ENCODE data around the gene NPS.

Gene NPS

DNA sequence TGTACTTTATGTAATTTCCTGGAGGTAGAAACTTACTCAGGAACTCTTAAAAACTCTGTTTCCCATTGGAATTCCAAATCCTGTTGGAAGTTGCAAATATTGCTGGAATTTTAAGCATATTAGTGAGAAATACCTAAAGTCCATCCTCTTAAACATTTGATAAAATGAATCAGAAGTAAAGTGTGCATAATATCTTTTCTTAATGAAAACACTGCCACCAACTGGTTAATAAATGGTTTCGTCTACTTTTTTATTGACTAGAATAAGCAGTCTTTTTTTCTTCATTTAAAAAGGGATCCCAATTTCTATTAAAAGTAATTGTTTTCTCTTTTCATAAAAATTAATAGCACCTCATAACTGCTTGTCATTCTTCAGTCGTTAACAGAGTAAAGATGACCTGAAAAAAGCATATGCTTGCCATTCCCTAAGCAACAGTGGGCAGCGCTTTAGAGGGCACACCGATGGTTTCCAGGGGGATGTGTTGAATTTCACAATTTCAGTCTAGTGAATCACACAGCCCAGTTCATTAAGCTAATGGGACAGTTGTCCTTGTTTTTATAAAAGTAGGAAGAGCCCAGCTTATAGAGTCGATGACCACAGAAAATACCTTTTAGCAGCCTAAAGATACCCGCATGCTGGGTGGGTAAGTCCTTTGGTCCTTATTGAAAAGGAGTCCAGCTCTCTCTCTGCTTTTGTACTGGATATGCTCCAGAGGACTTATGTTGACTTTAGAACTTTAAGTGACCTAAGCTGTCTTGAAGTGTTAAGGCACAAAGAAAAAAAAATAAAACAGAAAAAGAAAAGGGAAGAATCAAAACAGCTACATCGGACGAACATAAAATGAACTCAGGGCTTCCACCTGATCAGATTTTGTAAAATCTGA is 28.5 kb downstream of the NPS start:
- H3K27ac ChIP-seq (ENCODE audit: extremely low read depth, low read depth, low read length), result no peak overlapping the region
- H3K4me3 ChIP-seq (ENCODE audit: low read depth, low read length), result no peak overlapping the region
- no peaks in the 10 kb centered on the region for H3K9me3 ChIP-seq (ENCODE audit: control insufficient read depth, insufficient read depth, low read depth, low read length)
- POLR2A ChIA-PET, result no interaction called here
- H3K36me3 ChIP-seq (ENCODE audit: control insufficient read depth in 2 of 2, insufficient read depth in 1 of 2, low read length in 2 of 2), result no peaks in the 10 kb centered on the region
- no peak for TF ChIP-seq ZSCAN16 (tag by site-specific recombination; IDR thresholded peaks at IDR 0.05)
- peak; percentile 36 for TF ChIP-seq ZNF654 (tag by site-specific recombination; IDR thresholded peaks at IDR 0.05; ENCODE audit: low read depth)
- CTCF ChIA-PET, result interaction anchor here (0.6 to 2.2 kb wide), 5 partner anchors 9 to 1421 kb away, joined by 3 to 8 read pairs (median 3); no protein-coding TSS in a partner anchor
- H3K4me1 ChIP-seq (ENCODE audit: control insufficient read depth, insufficient read depth, low read length), result no peaks in the 10 kb centered on the region

DNA sequence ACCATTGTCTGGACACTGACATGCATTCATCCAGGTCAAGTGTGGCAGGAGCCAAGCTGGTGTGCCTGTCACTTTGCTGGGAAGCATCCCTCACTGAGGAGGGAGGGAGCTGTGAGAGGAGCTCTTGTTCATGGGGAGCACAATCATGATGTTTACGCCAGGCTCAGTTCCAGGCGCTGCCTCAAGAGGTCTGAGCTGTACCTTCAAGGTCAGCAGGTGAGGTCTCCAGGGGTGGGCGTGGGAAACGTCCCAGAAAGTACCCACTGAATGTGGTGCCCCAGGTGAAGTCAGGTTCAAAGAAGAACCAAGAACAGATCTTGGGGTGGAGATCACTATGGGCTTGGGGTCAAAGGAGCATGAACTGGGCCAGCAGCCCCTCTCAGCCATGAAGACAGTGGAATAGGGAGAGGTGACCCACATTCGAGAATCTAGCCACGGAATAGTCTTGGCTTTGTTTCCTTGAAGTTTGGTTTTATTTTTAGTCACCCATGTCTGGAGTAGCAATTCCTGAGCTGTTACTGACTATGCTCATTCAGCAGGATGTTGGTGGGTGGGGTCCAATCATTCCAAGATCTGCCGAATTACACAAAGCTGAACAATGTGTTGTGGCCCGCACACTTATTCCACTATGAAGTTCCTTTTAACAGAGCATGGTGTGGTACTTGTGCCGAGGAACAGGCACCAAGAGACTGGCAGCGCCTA is 29.3 kb downstream of the NPS start:
- H3K4me3 ChIP-seq (ENCODE audit: low read depth, low read length), result no peak overlapping the region
- CTCF ChIA-PET, result interaction anchor here (0.6 to 2.2 kb wide), 5 partner anchors 9 to 1422 kb away, joined by 3 to 8 read pairs (median 3); no protein-coding TSS in a partner anchor
- TF ChIP-seq ZNF335 (tag by site-specific recombination; conservative IDR thresholded peaks at IDR 0.05) (no peak), ZXDB (tag by site-specific recombination; IDR thresholded peaks at IDR 0.05) (no peak), ZNF549 (tag by site-specific recombination; IDR thresholded peaks at IDR 0.05) (no peak), ZNF707 (tag by site-specific recombination; IDR thresholded peaks at IDR 0.05) (no peak), ZNF555 (tag by site-specific recombination; conservative IDR thresholded peaks at IDR 0.05) (no peak), ZNF202 (tag by site-specific recombination; IDR thresholded peaks at IDR 0.05; ENCODE audit: borderline replicate concordance) (no peak), ZNF747 (tag by site-specific recombination; IDR thresholded peaks at IDR 0.05) (no peak), GFI1B (tag by site-specific recombination; IDR thresholded peaks at IDR 0.05) (no peak), ZNF76 (tag by site-specific recombination; IDR thresholded peaks at IDR 0.05; ENCODE audit: borderline replicate concordance, low read depth) (no peak), ZNF132 (tag by site-specific recombination; IDR thresholded peaks at IDR 0.05; ENCODE audit: borderline replicate concordance) (no peak), ZBTB21 (tag by site-specific recombination; IDR thresholded peaks at IDR 0.05) (no peak), BCL11A (tag by site-specific recombination; IDR thresholded peaks at IDR 0.05; ENCODE audit: low read depth) (no peak), ZNF433 (tag by site-specific recombination; IDR thresholded peaks at IDR 0.05; ENCODE audit: low read depth) (no peak), ZBTB17 (tag by site-specific recombination; IDR thresholded peaks at IDR 0.05) (no peak), ZNF610 (tag by site-specific recombination; IDR thresholded peaks at IDR 0.05; ENCODE audit: borderline replicate concordance) (no peak), ZNF514 (tag by site-specific recombination; IDR thresholded peaks at IDR 0.05) (no peak), ZNF776 (tag by site-specific recombination; IDR thresholded peaks at IDR 0.05; ENCODE audit: borderline replicate concordance) (no peak), ZBTB48 (tag by site-specific recombination; IDR thresholded peaks at IDR 0.05) (no peak)
- TF ChIP-seq, protein P1, sequence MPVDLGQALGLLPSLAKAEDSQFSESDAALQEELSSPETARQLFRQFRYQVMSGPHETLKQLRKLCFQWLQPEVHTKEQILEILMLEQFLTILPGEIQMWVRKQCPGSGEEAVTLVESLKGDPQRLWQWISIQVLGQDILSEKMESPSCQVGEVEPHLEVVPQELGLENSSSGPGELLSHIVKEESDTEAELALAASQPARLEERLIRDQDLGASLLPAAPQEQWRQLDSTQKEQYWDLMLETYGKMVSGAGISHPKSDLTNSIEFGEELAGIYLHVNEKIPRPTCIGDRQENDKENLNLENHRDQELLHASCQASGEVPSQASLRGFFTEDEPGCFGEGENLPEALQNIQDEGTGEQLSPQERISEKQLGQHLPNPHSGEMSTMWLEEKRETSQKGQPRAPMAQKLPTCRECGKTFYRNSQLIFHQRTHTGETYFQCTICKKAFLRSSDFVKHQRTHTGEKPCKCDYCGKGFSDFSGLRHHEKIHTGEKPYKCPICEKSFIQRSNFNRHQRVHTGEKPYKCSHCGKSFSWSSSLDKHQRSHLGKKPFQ (tag by site-specific recombination; IDR thresholded peaks at IDR 0.05), result no peak
- TF ChIP-seq, protein P2, sequence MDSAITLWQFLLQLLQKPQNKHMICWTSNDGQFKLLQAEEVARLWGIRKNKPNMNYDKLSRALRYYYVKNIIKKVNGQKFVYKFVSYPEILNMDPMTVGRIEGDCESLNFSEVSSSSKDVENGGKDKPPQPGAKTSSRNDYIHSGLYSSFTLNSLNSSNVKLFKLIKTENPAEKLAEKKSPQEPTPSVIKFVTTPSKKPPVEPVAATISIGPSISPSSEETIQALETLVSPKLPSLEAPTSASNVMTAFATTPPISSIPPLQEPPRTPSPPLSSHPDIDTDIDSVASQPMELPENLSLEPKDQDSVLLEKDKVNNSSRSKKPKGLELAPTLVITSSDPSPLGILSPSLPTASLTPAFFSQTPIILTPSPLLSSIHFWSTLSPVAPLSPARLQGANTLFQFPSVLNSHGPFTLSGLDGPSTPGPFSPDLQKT (IDR thresholded peaks at IDR 0.05; ENCODE audit: borderline replicate concordance, low read depth, low read length), result no peak
- H3K27ac ChIP-seq (ENCODE audit: extremely low read depth, low read depth, low read length), result no peak overlapping the region
- no peaks in the 10 kb centered on the region for H3K36me3 ChIP-seq (ENCODE audit: control insufficient read depth in 2 of 2, insufficient read depth in 1 of 2, low read length in 2 of 2)
- H3K9me3 ChIP-seq (ENCODE audit: control insufficient read depth, insufficient read depth, low read depth, low read length), result no peaks in the 10 kb centered on the region
- POLR2A ChIA-PET, result no interaction called here
- no peaks in the 10 kb centered on the region for H3K4me1 ChIP-seq (ENCODE audit: control insufficient read depth, insufficient read depth, low read length)

Data from HEK293 (cell line).